ENCODE data around the gene DLEC1.
"Not testable (repeated sequence)": the region's sequence is repeated elsewhere in the genome, so short reads cannot be mapped to it uniquely, and the experiment has no call there.

The DLEC1 gene

GRCh38 chr3:38127611-38128302, 88.7 kb downstream of the DLEC1 start:
- no peaks in the 10 kb centered on the region for H3K9me3 Mint-ChIP-seq
- DNase-seq (no peak), ATAC-seq (replicated peaks) (no peak)
- peaks cover 52% of the 10 kb centered on the region for H3K36me3 Mint-ChIP-seq (ENCODE audit: insufficient read depth)
- H3K27me3 Mint-ChIP-seq, result no peaks in the 10 kb centered on the region
- peak overlapping the region in 1 of 2 donors; percentile 44 for H3K27ac Mint-ChIP-seq
- H3K4me3 Mint-ChIP-seq, result no peak overlapping the region
- H3K4me1 Mint-ChIP-seq (ENCODE audit: low read depth in 2 of 2), result peaks cover 9 to 29% of the 10 kb centered on the region in 2 donors

- Mint-ChIP-seq H3K27me3 (no peaks in the 10 kb centered on the region), H3K4me3 (no peak overlapping the region), H3K27ac (peak overlapping the region in 1 of 2 donors; percentile 44), H3K9me3 (no peaks in the 10 kb centered on the region), H3K36me3 (ENCODE audit: insufficient read depth) (peaks cover 47% of the 10 kb centered on the region), H3K4me1 (ENCODE audit: low read depth in 2 of 2) (peaks cover 12 to 30% of the 10 kb centered on the region in 2 donors)
- ATAC-seq (replicated peaks), result no peak
- no peak for DNase-seq
These were observed 89.3 kb downstream of the DLEC1 start for GRCh38 chr3:38128303-38128655.

- no peak for ATAC-seq (replicated peaks)
- DNase-seq, result no peak
- Mint-ChIP-seq H3K9me3 (no peaks in the 10 kb centered on the region), H3K27ac (peak overlapping the region; percentile 29 to 44), H3K4me1 (ENCODE audit: low read depth in 2 of 2) (peaks cover 12 to 30% of the 10 kb centered on the region in 2 donors), H3K36me3 (ENCODE audit: insufficient read depth) (peaks cover 39% of the 10 kb centered on the region), H3K4me3 (no peak overlapping the region), H3K27me3 (no peaks in the 10 kb centered on the region)
These were observed 90.0 kb downstream of the DLEC1 start for GRCh38 chr3:38129058-38129457.

- Mint-ChIP-seq H3K36me3 (ENCODE audit: insufficient read depth) (peaks cover 24% of the 10 kb centered on the region), H3K27ac (peak overlapping the region; percentile 28 to 70), H3K9me3 (no peaks in the 10 kb centered on the region), H3K27me3 (no peaks in the 10 kb centered on the region), H3K4me1 (ENCODE audit: low read depth in 2 of 2) (peaks cover 17 to 36% of the 10 kb centered on the region in 2 donors), H3K4me3 (no peak overlapping the region)
- ATAC-seq (replicated peaks) (no peak), DNase-seq (no peak)
These were observed 91.6 kb downstream of the DLEC1 start for GRCh38 chr3:38130631-38131065.

- H3K27ac Mint-ChIP-seq, result peak overlapping the region in 1 of 2 donors; percentile 28
- no peak for ATAC-seq (replicated peaks)
- no peak overlapping the region for H3K4me3 Mint-ChIP-seq
- no peaks in the 10 kb centered on the region for H3K9me3 Mint-ChIP-seq
- no peaks in the 10 kb centered on the region for H3K27me3 Mint-ChIP-seq
- H3K36me3 Mint-ChIP-seq (ENCODE audit: insufficient read depth), result peaks cover 25% of the 10 kb centered on the region
- DNase-seq, result no peak
- H3K4me1 Mint-ChIP-seq (ENCODE audit: low read depth in 2 of 2), result peaks cover 23 to 44% of the 10 kb centered on the region in 2 donors
These were observed 92.8 kb downstream of the DLEC1 start for GRCh38 chr3:38131621-38132369.

GRCh38 chr3:38133209-38133556, 94.2 kb downstream of the DLEC1 start:
- H3K36me3 Mint-ChIP-seq (ENCODE audit: insufficient read depth), result peaks cover 23% of the 10 kb centered on the region
- H3K27ac Mint-ChIP-seq, result peak overlapping the region; percentile 9 to 28

GRCh38 chr3:38133557-38134405, 94.8 kb downstream of the DLEC1 start:
- H3K4me1 Mint-ChIP-seq (ENCODE audit: low read depth in 2 of 2), result peaks cover 37 to 57% of the 10 kb centered on the region in 2 donors
- DNase-seq (no peak), ATAC-seq (replicated peaks) (no peak)
- peak overlapping the region in 1 of 2 donors; percentile 9 for H3K27ac Mint-ChIP-seq
- no peaks in the 10 kb centered on the region for H3K27me3 Mint-ChIP-seq
- no peaks in the 10 kb centered on the region for H3K9me3 Mint-ChIP-seq
- H3K36me3 Mint-ChIP-seq (ENCODE audit: insufficient read depth), result peaks cover 24% of the 10 kb centered on the region
- no peak overlapping the region for H3K4me3 Mint-ChIP-seq

More at GRCh38 chr3:38133209-38133556, 94.2 kb downstream of the DLEC1 start:
- H3K4me1 Mint-ChIP-seq (ENCODE audit: low read depth in 2 of 2), result peaks cover 34 to 53% of the 10 kb centered on the region in 2 donors
- no peaks in the 10 kb centered on the region for H3K27me3 Mint-ChIP-seq
- ATAC-seq (replicated peaks) (no peak), DNase-seq (no peak)
- no peaks in the 10 kb centered on the region for H3K9me3 Mint-ChIP-seq
- H3K4me3 Mint-ChIP-seq, result no peak overlapping the region

- not testable (repeated sequence) for ATAC-seq (replicated peaks); H3K9me3 Mint-ChIP-seq; H3K27me3 Mint-ChIP-seq; DNase-seq
- peak overlapping the region in 1 of 2 donors; percentile 90 for H3K27ac Mint-ChIP-seq
- peak overlapping the region; percentile 92 to 97 for H3K4me3 Mint-ChIP-seq
- peaks cover 24% of the 10 kb centered on the region for H3K36me3 Mint-ChIP-seq (ENCODE audit: insufficient read depth)
- peaks cover 41 to 57% of the 10 kb centered on the region in 2 donors for H3K4me1 Mint-ChIP-seq (ENCODE audit: low read depth in 2 of 2)
These were observed 95.6 kb downstream of the DLEC1 start for GRCh38 chr3:38134517-38135143.

- peak overlapping the region; percentile 92 to 97 for H3K4me3 Mint-ChIP-seq
- not testable (repeated sequence) for H3K9me3 Mint-ChIP-seq; ATAC-seq (replicated peaks); H3K27me3 Mint-ChIP-seq
- DNase-seq, result peak in 1 of 3 experiments; percentile 21
- peaks cover 47 to 57% of the 10 kb centered on the region in 2 donors for H3K4me1 Mint-ChIP-seq (ENCODE audit: low read depth in 2 of 2)
- H3K36me3 Mint-ChIP-seq (ENCODE audit: insufficient read depth), result peaks cover 20% of the 10 kb centered on the region
- peak overlapping the region; percentile 90 to 93 for H3K27ac Mint-ChIP-seq
These were observed 96.7 kb downstream of the DLEC1 start for GRCh38 chr3:38135621-38136277.

GRCh38 chr3:38136393-38136776, 97.4 kb downstream of the DLEC1 start:
- Mint-ChIP-seq H3K27me3 (no peaks in the 10 kb centered on the region), H3K9me3 (no peaks in the 10 kb centered on the region), H3K27ac (peak overlapping the region; percentile 90 to 93), H3K36me3 (ENCODE audit: insufficient read depth) (peaks cover 27% of the 10 kb centered on the region), H3K4me1 (ENCODE audit: low read depth in 2 of 2) (peaks cover 53 to 61% of the 10 kb centered on the region in 2 donors), H3K4me3 (peak overlapping the region; percentile 92 to 97)
- DNase-seq, result no peak
- ATAC-seq (replicated peaks), result no peak

GRCh38 chr3:38136777-38137614, 98.0 kb downstream of the DLEC1 start, which contains the start of gene ACAA1:
TSS of gene ACAA1 (minus strand) at chr3:38137127. CDS start at chr3:38137035, 92 bp downstream.
- Mint-ChIP-seq H3K27ac (peak within 1 kb of the TSS; percentile 90 to 93), H3K4me3 (peak within 1 kb of the TSS; percentile 92 to 97), H3K27me3 (no peaks in the 10 kb centered on the region), H3K9me3 (no peaks in the 10 kb centered on the region), H3K36me3 (ENCODE audit: insufficient read depth) (peaks cover 33% of the 10 kb centered on the region), H3K4me1 (ENCODE audit: low read depth in 2 of 2) (peaks cover 56% of the 10 kb centered on the region in 2 donors)
- DNase-seq (peak; percentile 93 to 96 (median 94)), ATAC-seq (replicated peaks) (peak; percentile 84)
